Smooth muscle cell (in vitro differentiated cells): ENCODE results near the gene HOXC11. TPM values are rescaled to one million over a fixed set of nuclear protein-coding genes. Genes with fewer than 3 reads are reported as not detected.

Experiments used
- DNase-seq: peaks from one replicate; lab custom pipeline; 2025; ENCODE audit not compliant: unreplicated experiment; lab: John Stamatoyannopoulos, UW
- H2AFZ ChIP-seq: fragments of 200-600 bp; sonication (generic); 2 replicates; pipeline ENCODE4 v1.6.0; 2016; ENCODE audit warnings: antibody characterized with exemption, low read depth, mild to moderate bottlenecking
- H3F3A ChIP-seq: fragments of 200-600 bp; sonication (generic); 2 replicates; pipeline ENCODE4 v1.6.0; 2017; ENCODE audit warnings: antibody characterized with exemption, low read depth
- H3K27ac ChIP-seq: fragments of 200-600 bp; sonication (generic); 2 replicates; pipeline ENCODE4 v1.5.1; 2016; ENCODE audit warnings: low read depth, mild to moderate bottlenecking
- H3K27me3 ChIP-seq: fragments of 200-600 bp; sonication (generic); 2 replicates; pipeline ENCODE4 v1.6.1; 2016; ENCODE audit warnings: low read depth, mild to moderate bottlenecking
- H3K36me3 ChIP-seq: fragments of 200-600 bp; sonication (generic); 2 replicates; pipeline ENCODE4 v1.5.1; 2016; ENCODE audit warnings: low read depth
- H3K4me1 ChIP-seq: fragments of 200-600 bp; sonication (generic); 2 replicates; pipeline ENCODE4 v1.5.1; 2016; ENCODE audit warnings: low read depth
- H3K4me2 ChIP-seq: fragments of 200-600 bp; sonication (generic); 2 replicates; pipeline ENCODE4 v1.6.0; 2016; ENCODE audit warnings: mild to moderate bottlenecking
- H3K4me3 ChIP-seq: fragments of 200-600 bp; sonication (generic); 2 replicates; pipeline ENCODE4 v1.5.1; 2016; ENCODE audit warnings: mild to moderate bottlenecking
- H3K79me2 ChIP-seq: fragments of 200-600 bp; sonication (generic); 2 replicates; pipeline ENCODE4 v1.6.0; 2016; ENCODE audit warnings: low read depth, mild to moderate bottlenecking
- H3K9ac ChIP-seq: fragments of 200-600 bp; sonication (generic); 2 replicates; pipeline ENCODE4 v1.6.0; 2016; ENCODE audit warnings: low read depth
- H3K9me3 ChIP-seq: fragments of 200-600 bp; sonication (generic); replicated peaks from 2 replicates; pipeline ENCODE4 v1.5.1; 2016; ENCODE audit warnings: low read depth
- H4K20me1 ChIP-seq: fragments of 200-600 bp; sonication (generic); 2 replicates; pipeline ENCODE4 v1.6.0; 2016; ENCODE audit warnings: low read depth
- WGBS: methylation state at CpG from one replicate; pipeline ENCODE4 v1.1.7; 2016; ENCODE audit warnings: low lambda C conversion rate; 5-methylcytosine and 5-hydroxymethylcytosine counted together
- polyA plus RNA-seq: library from polyadenylated mRNA; unstranded; fragments of >200 nt; fragmentation: Nextera tagmentation; extraction: Ambion mirVana; gene quantifications from 2 replicates; pipeline ENCODE4 v1.2.1, GENCODE V29; 2016
- total RNA-seq: library from RNA; depleted of rRNA; stranded (reverse); fragments of >200 nt; gene quantifications from 2 replicates; pipeline ENCODE4 v1.2.3, GENCODE V29; 2014
- TF ChIP-seq, protein P1 (sequence below): fragments of 200-600 bp; sonication (generic); IDR thresholded peaks from 2 replicates; pipeline ENCODE4 v1.5.1; 2017; ENCODE audit warnings: borderline replicate concordance, mild to moderate bottlenecking, antibody characterized with exemption; ENCODE audit not compliant: insufficient read depth, poor library complexity, severe bottlenecking

The HOXC11 gene
- total and polyA plus RNA-seq, 2 experiments from 2014 or later = 0.23 to 0.27 TPM

DNA sequence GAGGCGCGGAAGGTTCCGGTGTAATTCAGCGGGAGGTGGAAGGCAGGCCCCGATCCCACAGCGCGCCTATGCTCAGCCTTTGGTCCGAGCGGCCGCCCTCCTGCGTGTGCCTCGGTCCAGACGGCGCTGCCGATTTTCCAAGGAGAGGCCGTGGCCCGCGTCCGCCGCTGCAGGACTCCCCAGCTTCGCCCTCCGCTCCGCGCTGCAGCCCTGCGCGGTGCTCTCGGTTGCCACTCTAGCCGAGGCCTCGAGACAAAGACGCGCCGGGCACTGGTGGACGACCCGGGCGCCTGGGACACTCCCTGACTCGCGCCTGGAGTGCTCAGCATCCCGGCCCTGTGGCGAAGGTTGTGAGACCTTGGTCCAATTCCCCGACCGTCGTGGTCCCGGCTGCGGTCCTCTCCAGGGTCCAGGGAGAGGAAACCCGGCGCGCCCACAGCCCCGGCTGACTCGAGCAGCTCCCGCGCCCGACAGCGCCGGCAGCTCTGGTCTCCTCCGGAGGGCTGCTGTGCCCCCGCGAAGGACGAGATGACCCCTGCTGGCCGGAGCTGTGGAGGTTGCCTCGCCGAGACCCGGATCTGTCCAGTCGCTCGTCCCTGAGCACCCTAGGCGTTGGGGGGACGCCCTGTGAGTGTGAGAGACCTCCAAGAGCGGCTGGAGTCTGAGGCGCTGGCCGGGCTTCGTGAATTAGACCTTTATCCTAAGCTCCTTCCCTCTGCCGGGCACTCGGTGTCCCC lies 11.7 kb upstream of the HOXC11 start:
- H3K27ac ChIP-seq = no peak overlapping the region
- no peaks in the 10 kb centered on the region for H3K9me3 ChIP-seq
- H3K4me3 ChIP-seq = no peak overlapping the region
- H3K4me2 ChIP-seq = no peak overlapping the region
- H3K36me3 ChIP-seq = no peaks in the 10 kb centered on the region
- no peaks in the 10 kb centered on the region for H4K20me1 ChIP-seq
- no peak overlapping the region for H3K9ac ChIP-seq
- TF ChIP-seq, protein P1, sequence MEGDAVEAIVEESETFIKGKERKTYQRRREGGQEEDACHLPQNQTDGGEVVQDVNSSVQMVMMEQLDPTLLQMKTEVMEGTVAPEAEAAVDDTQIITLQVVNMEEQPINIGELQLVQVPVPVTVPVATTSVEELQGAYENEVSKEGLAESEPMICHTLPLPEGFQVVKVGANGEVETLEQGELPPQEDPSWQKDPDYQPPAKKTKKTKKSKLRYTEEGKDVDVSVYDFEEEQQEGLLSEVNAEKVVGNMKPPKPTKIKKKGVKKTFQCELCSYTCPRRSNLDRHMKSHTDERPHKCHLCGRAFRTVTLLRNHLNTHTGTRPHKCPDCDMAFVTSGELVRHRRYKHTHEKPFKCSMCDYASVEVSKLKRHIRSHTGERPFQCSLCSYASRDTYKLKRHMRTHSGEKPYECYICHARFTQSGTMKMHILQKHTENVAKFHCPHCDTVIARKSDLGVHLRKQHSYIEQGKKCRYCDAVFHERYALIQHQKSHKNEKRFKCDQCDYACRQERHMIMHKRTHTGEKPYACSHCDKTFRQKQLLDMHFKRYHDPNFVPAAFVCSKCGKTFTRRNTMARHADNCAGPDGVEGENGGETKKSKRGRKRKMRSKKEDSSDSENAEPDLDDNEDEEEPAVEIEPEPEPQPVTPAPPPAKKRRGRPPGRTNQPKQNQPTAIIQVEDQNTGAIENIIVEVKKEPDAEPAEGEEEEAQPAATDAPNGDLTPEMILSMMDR = no peak
- DNase-seq = no peak
- no peaks in the 10 kb centered on the region for H3K79me2 ChIP-seq
- WGBS = 4% methylated on average over 65 of the region's 72 CpGs
- no peaks in the 10 kb centered on the region for H3K4me1 ChIP-seq
- peaks cover 100% of the 10 kb centered on the region for H3K27me3 ChIP-seq
- no peak overlapping the region for H2AFZ ChIP-seq
- no peaks in the 10 kb centered on the region for H3F3A ChIP-seq

- Histone ChIP-seq H3K36me3 (no peaks in the 10 kb centered on the region), H3K9me3 (no peaks in the 10 kb centered on the region), H3K9ac (no peak overlapping the region), H3K4me3 (no peak overlapping the region), H3K4me1 (no peaks in the 10 kb centered on the region), H3F3A (no peaks in the 10 kb centered on the region), H3K27me3 (peaks cover 100% of the 10 kb centered on the region), H2AFZ (no peak overlapping the region), H3K4me2 (no peak overlapping the region), H4K20me1 (no peaks in the 10 kb centered on the region), H3K27ac (no peak overlapping the region), H3K79me2 (no peaks in the 10 kb centered on the region)
- DNase-seq = no peak
- TF ChIP-seq, protein P1 = no peak
- 35% methylated on average over 7 of the region's 7 CpGs for WGBS
Observed at GRCh38 chr12:53963005-53963404, 9.9 kb upstream of the HOXC11 start.

DNA sequence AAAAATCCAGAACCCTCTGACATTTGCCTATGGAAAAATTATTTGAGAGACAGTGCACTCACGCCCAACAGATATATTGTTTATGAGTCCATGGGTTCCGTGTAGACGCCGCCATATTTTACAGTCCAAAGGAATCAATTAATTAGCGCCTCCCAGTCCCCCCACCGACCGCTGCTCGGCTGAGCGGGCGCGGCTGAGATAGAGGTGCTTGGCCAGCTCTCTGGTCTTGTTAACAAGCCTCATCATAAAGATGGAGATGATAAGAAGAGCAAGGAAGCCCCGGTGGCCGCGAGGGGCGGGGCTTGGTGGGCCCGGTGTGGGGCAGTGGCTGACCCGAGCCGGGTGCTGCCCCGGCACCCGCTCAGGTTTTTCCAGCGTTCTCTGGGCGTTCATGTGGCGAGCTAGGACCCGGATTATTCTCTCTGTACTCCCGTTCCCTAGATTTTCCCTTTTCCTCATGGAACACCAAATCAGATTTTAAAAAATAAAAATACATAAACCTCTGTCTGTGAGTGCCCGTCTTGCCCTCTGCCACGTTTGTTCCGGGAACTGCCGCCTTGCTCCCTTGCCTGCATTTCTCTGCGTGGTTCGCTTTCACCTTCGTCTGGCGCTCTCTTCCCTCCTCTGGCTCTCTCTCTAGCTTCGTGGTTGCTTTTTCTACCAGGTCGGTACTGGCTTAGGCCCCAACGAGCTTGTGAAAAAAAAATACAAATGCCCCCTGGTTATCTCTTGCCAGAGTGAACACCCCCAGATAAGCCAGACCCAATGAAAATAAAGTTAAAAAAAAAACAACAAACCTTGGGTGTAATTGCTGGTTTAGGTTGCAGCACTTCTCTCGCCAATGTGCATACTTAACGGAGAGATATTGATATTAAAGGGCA lies 9.3 kb upstream of the HOXC11 start:
- TF ChIP-seq, protein P1 = no peak
- Histone ChIP-seq H3K4me3 (no peak overlapping the region), H3K79me2 (no peaks in the 10 kb centered on the region), H3K27ac (no peak overlapping the region), H3K36me3 (no peaks in the 10 kb centered on the region), H3K9ac (no peak overlapping the region), H3K27me3 (peaks cover 100% of the 10 kb centered on the region), H3K9me3 (no peaks in the 10 kb centered on the region), H2AFZ (no peak overlapping the region), H3F3A (no peaks in the 10 kb centered on the region), H4K20me1 (no peaks in the 10 kb centered on the region), H3K4me2 (no peak overlapping the region), H3K4me1 (no peaks in the 10 kb centered on the region)
- no peak for DNase-seq
- WGBS = 8% methylated on average over 38 of the region's 38 CpGs
